Hepatocyte (in vitro differentiated cells): ENCODE measurements around the gene TNIP3. TPM values are rescaled to one million over a fixed set of nuclear protein-coding genes. Genes with fewer than 3 reads are reported as not detected.

Experiments
- DNase-seq: peaks from one replicate; pipeline ENCODE4 v3.0.0-alpha.2; 2016; ENCODE audit warnings: low spot score
- H2AFZ ChIP-seq: fragments of 200-600 bp; sonication (generic); 2 replicates; pipeline ENCODE4 v1.6.0; 2016; ENCODE audit warnings: antibody characterized with exemption, mild to moderate bottlenecking
- H3K27ac ChIP-seq: fragments of 200-600 bp; sonication (generic); 2 replicates; pipeline ENCODE4 v1.5.1; 2016; ENCODE audit warnings: mild to moderate bottlenecking
- H3K27me3 ChIP-seq: fragments of 200-600 bp; sonication (generic); 2 replicates; pipeline ENCODE4 v1.6.1; 2016
- H3K36me3 ChIP-seq: fragments of 200-600 bp; sonication (generic); replicated peaks from 2 replicates; pipeline ENCODE4 v1.5.1; 2016; ENCODE audit warnings: low read depth; ENCODE audit not compliant: insufficient read depth
- H3K4me1 ChIP-seq: fragments of 200-600 bp; sonication (generic); 2 replicates; pipeline ENCODE4 v1.5.1; 2016; ENCODE audit warnings: mild to moderate bottlenecking, moderate library complexity; ENCODE audit not compliant: insufficient read depth
- H3K4me2 ChIP-seq: fragments of 200-600 bp; sonication (generic); 2 replicates; pipeline ENCODE4 v1.6.0; 2016
- H3K4me3 ChIP-seq: fragments of 200-600 bp; sonication (generic); 2 replicates; pipeline ENCODE4 v1.5.1; 2016; ENCODE audit warnings: mild to moderate bottlenecking
- H3K79me2 ChIP-seq: fragments of 200-600 bp; sonication (generic); 2 replicates; pipeline ENCODE4 v1.6.0; 2017; ENCODE audit warnings: mild to moderate bottlenecking
- H3K9me2 ChIP-seq: fragments of 200-600 bp; sonication (generic); replicated peaks from 2 replicates; pipeline ENCODE4 v1.6.0; 2017; ENCODE audit warnings: mild to moderate bottlenecking; ENCODE audit not compliant: insufficient read depth
- H3K9me3 ChIP-seq: fragments of 200-600 bp; sonication (generic); 2 replicates; pipeline ENCODE4 v1.5.1; 2016; ENCODE audit warnings: low read depth, mild to moderate bottlenecking
- H4K20me1 ChIP-seq: fragments of 200-600 bp; sonication (generic); 2 replicates; pipeline ENCODE4 v1.6.0; 2016; ENCODE audit warnings: mild to moderate bottlenecking; ENCODE audit not compliant: insufficient read depth, poor library complexity, severe bottlenecking
- CTCF ChIP-seq: fragments of 200-600 bp; sonication (generic); IDR thresholded peaks from 2 replicates; pipeline ENCODE4 v1.5.1; 2016; ENCODE audit warnings: antibody characterized with exemption, mild to moderate bottlenecking; ENCODE audit not compliant: poor library complexity
- EZH2 ChIP-seq: fragments of 200-600 bp; sonication (generic); IDR thresholded peaks from 2 replicates; pipeline ENCODE4 v1.6.1; 2016; ENCODE audit warnings: antibody characterized with exemption, mild to moderate bottlenecking, borderline replicate concordance
- EZH2phosphoT487 ChIP-seq: fragments of 200-600 bp; sonication (generic); IDR thresholded peaks from one replicate; pipeline ENCODE4 v1.6.1; 2018; ENCODE audit warnings: antibody characterized with exemption, mild to moderate bottlenecking, low read depth, moderate library complexity; ENCODE audit not compliant: unreplicated experiment, severe bottlenecking
- WGBS: methylation state at CpG from one replicate; pipeline ENCODE4 v1.1.6; 2016; ENCODE audit warnings: low lambda C conversion rate; ENCODE audit errors: missing lambda C conversion rate; 5-methylcytosine and 5-hydroxymethylcytosine counted together
- polyA plus RNA-seq: library from polyadenylated mRNA; unstranded; fragments of >200 nt; fragmentation: Nextera tagmentation; extraction: Ambion mirVana; gene quantifications from 2 replicates; pipeline ENCODE4 v1.2.1, GENCODE V29; 2016
- total RNA-seq: library from RNA; depleted of rRNA; stranded (reverse); fragments of >200 nt; gene quantifications from 2 replicates; pipeline ENCODE4 v1.2.3, GENCODE V29; 2014

Gene TNIP3
- total and polyA plus RNA-seq, 2 experiments from 2014 or later: 0.53 to 0.63 TPM

- Histone ChIP-seq H3K79me2 (no peaks in the 10 kb centered on the region), H3K4me3 (no peak overlapping the region), H2AFZ (no peak overlapping the region), H3K4me2 (no peak overlapping the region), H3K27me3 (no peaks in the 10 kb centered on the region), H3K9me2 (no peaks in the 10 kb centered on the region), H3K4me1 (no peaks in the 10 kb centered on the region), H3K9me3 (no peaks in the 10 kb centered on the region), H3K36me3 (no peaks in the 10 kb centered on the region), H4K20me1 (no peaks in the 10 kb centered on the region), H3K27ac (no peak overlapping the region)
- WGBS: 86% methylated on average over 1 of the region's 1 CpG
- TF ChIP-seq CTCF (no peak), EZH2phosphoT487 (no peak), EZH2 (no peak)
- DNase-seq: no peak
These were observed 12.2 kb downstream of the TNIP3 start for GRCh38 chr4:121151942-121152341.

GRCh38 chr4:121150486-121150885 is 13.6 kb downstream of the TNIP3 start:
- Histone ChIP-seq H3K9me2 (no peaks in the 10 kb centered on the region), H2AFZ (no peak overlapping the region), H3K79me2 (no peaks in the 10 kb centered on the region), H3K4me3 (no peak overlapping the region), H3K27me3 (no peaks in the 10 kb centered on the region), H3K27ac (no peak overlapping the region), H3K4me2 (no peak overlapping the region), H3K36me3 (no peaks in the 10 kb centered on the region), H3K9me3 (no peaks in the 10 kb centered on the region), H3K4me1 (no peaks in the 10 kb centered on the region), H4K20me1 (no peaks in the 10 kb centered on the region)
- 100% methylated on average over 1 of the region's 1 CpG for WGBS
- no peak for DNase-seq
- TF ChIP-seq EZH2: no peak
- no peak for TF ChIP-seq EZH2phosphoT487
- no peak for TF ChIP-seq CTCF

- DNase-seq: no peak
- Histone ChIP-seq H4K20me1 (no peaks in the 10 kb centered on the region), H2AFZ (no peak overlapping the region), H3K79me2 (no peaks in the 10 kb centered on the region), H3K4me2 (no peak overlapping the region), H3K9me3 (no peaks in the 10 kb centered on the region), H3K27me3 (no peaks in the 10 kb centered on the region), H3K4me1 (no peaks in the 10 kb centered on the region), H3K36me3 (no peaks in the 10 kb centered on the region), H3K27ac (no peak overlapping the region), H3K9me2 (no peaks in the 10 kb centered on the region), H3K4me3 (no peak overlapping the region)
- no peak for TF ChIP-seq EZH2phosphoT487
- no peak for TF ChIP-seq EZH2
- no peak for TF ChIP-seq CTCF
- WGBS: 88% methylated on average over 4 of the region's 4 CpGs
These were observed 14.1 kb downstream of the TNIP3 start for GRCh38 chr4:121150003-121150402.

- Histone ChIP-seq H3K27ac (no peak overlapping the region), H2AFZ (no peak overlapping the region)
- no peak for DNase-seq
These were observed 15.5 kb downstream of the TNIP3 start for GRCh38 chr4:121148621-121149020.

More at GRCh38 chr4:121148621-121149020, 15.5 kb downstream of the TNIP3 start:
- Histone ChIP-seq H4K20me1 (no peaks in the 10 kb centered on the region), H3K4me2 (no peak overlapping the region), H3K27me3 (no peaks in the 10 kb centered on the region), H3K9me2 (no peaks in the 10 kb centered on the region), H3K4me3 (no peak overlapping the region), H3K4me1 (no peaks in the 10 kb centered on the region), H3K9me3 (no peaks in the 10 kb centered on the region), H3K79me2 (no peaks in the 10 kb centered on the region), H3K36me3 (no peaks in the 10 kb centered on the region)
- TF ChIP-seq CTCF (no peak), EZH2 (no peak)
